Subcutaneous adipose tissue (tissue), 4 donors: ENCODE results near the gene BMP8B. TPM values are rescaled to one million over a fixed set of nuclear protein-coding genes. Genes with fewer than 3 reads are reported as not detected.

ENCODE experiments used
- CTCF ChIP-seq: fragments of 450-650 bp; IDR thresholded peaks from one replicate; pipeline ENCODE4 v1.5.1; 2016; ENCODE audit warnings: low read depth, mild to moderate bottlenecking, control low read depth, antibody characterized with exemption, moderate library complexity
- total RNA-seq, 4 donors: library from RNA; depleted of rRNA; stranded (reverse); fragments of >200 nt; gene quantifications; one replicate each; pipeline ENCODE4 v1.1.0, GENCODE V29; 2016

The BMP8B gene
- total RNA-seq, 4 donors from 2014 or later: 0.34 to 0.44 TPM; not detected in 2

GRCh38 chr1:39752703-39753102 is 36.0 kb downstream of the BMP8B start:
- no peak for TF ChIP-seq CTCF

GRCh38 chr1:39751595-39751994 is 37.1 kb downstream of the BMP8B start:
- TF ChIP-seq CTCF: no peak

GRCh38 chr1:39745016-39745670 is 43.5 kb downstream of the BMP8B start:
- no peak for TF ChIP-seq CTCF

- no peak for TF ChIP-seq CTCF
Measured at GRCh38 chr1:39738622-39739366, 49.9 kb downstream of the BMP8B start, which contains the start of gene PPIE. Gene PPIE (plus strand): TSS chr1:39738882. CDS start chr1:39738901, 19 bp downstream.

GRCh38 chr1:39737546-39738169 is 51.0 kb downstream of the BMP8B start:
- TF ChIP-seq CTCF: no peak

- no peak for TF ChIP-seq CTCF
Measured at GRCh38 chr1:39735731-39736130, 52.9 kb downstream of the BMP8B start.

- no peak for TF ChIP-seq CTCF
Measured at GRCh38 chr1:39733161-39733560, 55.5 kb downstream of the BMP8B start.
